K562 (cell line): ENCODE measurements around the gene CCSER1. TPM values are rescaled to one million over a fixed set of nuclear protein-coding genes. Genes with fewer than 3 reads are reported as not detected.

Experiments used
- ATAC-seq: fragments of 200-7000 bp; cut with Tn5 transposase; 3 replicates; pipeline ENCODE4 v1.9.1; 2020; ENCODE audit warnings: moderate library complexity
- BruUV-seq: library from RNA; stranded (reverse); fragments of 400-500 nt; replicated peaks from 2 replicates; lab custom pipeline; 2021; lab: Mats Ljungman, UMichigan
- CTCF ChIA-PET: fragments of 300-600 bp; formaldehyde crosslinking; extraction: SDS; loops from one replicate; lab custom pipeline; 2021; ENCODE audit warnings: low intra/inter-chr PET ratio; lab: Yijun Ruan, JAX
- POLR2A ChIA-PET: fragments of 300-600, 350-650 bp; sonication (Branson Sonifier 250); formaldehyde crosslinking; extraction: SDS; loops from one replicate; lab custom pipeline; 2021; ENCODE audit warnings: antibody characterized with exemption, inconsistent platforms; lab: Yijun Ruan, JAX
- DNase-seq, 4 experiments: peaks; one replicate each; pipeline versions ENCODE4 v3.0.0 to v3.0.0-alpha.2; 2011 to 2018; ENCODE audit warnings: low spot score in 3 of 4, mixed read lengths in 3 of 4; ENCODE audit errors: extremely low read depth in 1 of 4
- FAIRE-seq: peaks from 2 replicates; lab custom pipeline; 2011; peaks lifted over from hg19 to GRCh38; lab: Jason Lieb, UNC
- H2AFZ ChIP-seq: 2 replicates; pipeline ENCODE4 v1.6.0; 2011; ENCODE audit warnings: low read depth, low read length, control low read depth, inconsistent platforms
- H3K27ac ChIP-seq: fragments of 200-600 bp; 3 replicates; pipeline ENCODE4 v1.8.0; 2011; ENCODE audit warnings: low read depth, mild to moderate bottlenecking, control low read depth, inconsistent platforms, low read length, moderate library complexity, mixed read lengths; ENCODE audit errors: extremely low read depth
- H3K27me3 ChIP-seq, 2 experiments: fragments of 300-600 bp in 1 of 2; 2 replicates in 1 of 2; 3 replicates in 1 of 2; pipeline versions ENCODE4 v1.6.0 to v1.8.0; 2011; ENCODE audit warnings: inconsistent platforms in 2 of 2, low read length in 2 of 2, mild to moderate bottlenecking in 1 of 2, mixed read lengths in 1 of 2, moderate library complexity in 1 of 2; ENCODE audit not compliant: control insufficient read depth in 2 of 2, insufficient read depth in 2 of 2
- H3K36me3 ChIP-seq: fragments of 300-600 bp; 3 replicates; pipeline ENCODE4 v1.8.0; 2011; ENCODE audit warnings: mild to moderate bottlenecking, low read length, inconsistent platforms; ENCODE audit not compliant: control insufficient read depth, insufficient read depth
- H3K4me1 ChIP-seq, 2 experiments: fragments of 200-600 bp in 1 of 2; replicated peaks in 1 of 2; 2 replicates in 1 of 2; 3 replicates in 1 of 2; pipeline versions ENCODE4 v1.5.1 to v1.8.0; 2011; ENCODE audit warnings: inconsistent platforms in 2 of 2, low read length in 2 of 2, mild to moderate bottlenecking in 1 of 2, mixed read lengths in 1 of 2, moderate library complexity in 1 of 2; ENCODE audit not compliant: control insufficient read depth in 2 of 2, insufficient read depth in 2 of 2
- H3K4me2 ChIP-seq: 2 replicates; pipeline ENCODE4 v1.6.1; 2011; ENCODE audit warnings: low read length, control low read depth, inconsistent platforms, mixed read lengths; ENCODE audit not compliant: insufficient read depth
- H3K4me3 ChIP-seq: fragments of 200-600 bp; sonication (generic), shearing (Covaris generic); 2 replicates; pipeline ENCODE4 v1.5.1; 2016; ENCODE audit warnings: control low read depth, inconsistent platforms
- H3K79me2 ChIP-seq: fragments of 200-600 bp; 3 replicates; pipeline ENCODE4 v1.8.0; 2011; ENCODE audit warnings: low read length, inconsistent platforms; ENCODE audit not compliant: control insufficient read depth, insufficient read depth
- H3K9ac ChIP-seq, 2 experiments: 2 replicates each; pipeline versions ENCODE4 v1.6.0 to v1.6.1; 2011; ENCODE audit warnings: low read depth in 2 of 2, low read length in 2 of 2, control low read depth in 1 of 2, inconsistent platforms in 1 of 2, mild to moderate bottlenecking in 1 of 2, mixed read lengths in 1 of 2; ENCODE audit not compliant: insufficient read depth in 1 of 2
- H3K9me1 ChIP-seq: one replicate; pipeline ENCODE4 v1.6.0; 2011; ENCODE audit warnings: inconsistent platforms, mild to moderate bottlenecking, low read length, moderate library complexity; ENCODE audit not compliant: control insufficient read depth, insufficient read depth
- H3K9me3 ChIP-seq: replicated peaks from 2 replicates; pipeline ENCODE4 v1.5.1; 2011; ENCODE audit warnings: low read depth, low read length, inconsistent platforms; ENCODE audit not compliant: control insufficient read depth, insufficient read depth
- H4K20me1 ChIP-seq: replicated peaks from 2 replicates; pipeline ENCODE4 v1.6.1; 2011; ENCODE audit warnings: low read length, inconsistent platforms, mixed read lengths; ENCODE audit not compliant: control insufficient read depth, insufficient read depth
- FOXJ2 ChIP-seq: fragments of 200-800 bp; sonication (Bioruptor generic); IDR thresholded peaks from 2 replicates; pipeline ENCODE4 v1.6.1; 2016; ENCODE audit warnings: missing genetic modification characterization, missing compliant biosample characterization
- HLTF ChIP-seq: fragments of 450-650 bp; IDR thresholded peaks from 2 replicates; pipeline ENCODE4 v1.6.1; 2016
- IRF1 ChIP-seq: sonication (generic); formaldehyde crosslinking; IDR thresholded peaks from 2 replicates; pipeline ENCODE4 v1.8.0; 2022; ENCODE audit warnings: missing genetic modification reagents, mild to moderate bottlenecking, borderline replicate concordance
- JUNB ChIP-seq: fragments of 450-650 bp; formaldehyde crosslinking; conservative IDR thresholded peaks from 2 replicates; pipeline ENCODE4 v1.4.0; 2020; ENCODE audit warnings: mild to moderate bottlenecking
- MIER1 ChIP-seq: fragments of 450-650 bp; IDR thresholded peaks from 2 replicates; pipeline ENCODE4 v1.6.1; 2016; ENCODE audit warnings: antibody characterized with exemption, mild to moderate bottlenecking, low read depth
- NBN ChIP-seq: fragments of 450-650 bp; IDR thresholded peaks from 2 replicates; pipeline ENCODE4 v1.6.1; 2016; ENCODE audit warnings: low read depth, mild to moderate bottlenecking
- NR2C2 ChIP-seq, 2 experiments: fragments of 200-800 bp in 1 of 2; sonication (Bioruptor generic) in 1 of 2; sonication (generic) in 1 of 2; formaldehyde crosslinking in 1 of 2; IDR thresholded peaks; 2 replicates each; pipeline versions ENCODE4 v1.6.1 to v1.8.0; 2016 to 2022; ENCODE audit warnings: mild to moderate bottlenecking in 1 of 2, missing compliant biosample characterization in 1 of 2, missing genetic modification characterization in 1 of 2, missing genetic modification reagents in 1 of 2
- RFX1 ChIP-seq: fragments of 450-650 bp; IDR thresholded peaks from 2 replicates; pipeline ENCODE4 v1.6.1; 2016; ENCODE audit warnings: mild to moderate bottlenecking, moderate library complexity
- TBL1XR1 ChIP-seq, 2 experiments: IDR thresholded peaks; 2 replicates each; pipeline ENCODE4 v1.6.1; 2012; ENCODE audit warnings: improper control_type of control experiment in 2 of 2, low read length in 2 of 2, mild to moderate bottlenecking in 1 of 2
- YBX1 ChIP-seq: fragments of 450-650 bp; IDR thresholded peaks from 2 replicates; pipeline ENCODE4 v1.7.1; 2016; ENCODE audit warnings: mild to moderate bottlenecking
- ZBTB34 ChIP-seq: fragments of 250-450 bp; sonication (Bioruptor Pico); IDR thresholded peaks from 2 replicates; pipeline ENCODE4 v1.8.0; 2021; ENCODE audit warnings: mild to moderate bottlenecking, moderate library complexity
- ZBTB8A ChIP-seq: fragments of 450-650 bp; IDR thresholded peaks from 2 replicates; pipeline ENCODE4 v1.6.1; 2018; ENCODE audit warnings: mild to moderate bottlenecking, moderate library complexity; ENCODE audit not compliant: partially characterized antibody
- ZC3H8 ChIP-seq: fragments of 450-650 bp; IDR thresholded peaks from 2 replicates; pipeline ENCODE4 v1.6.1; 2017
- ZNF263 ChIP-seq: sonication (generic); formaldehyde crosslinking; IDR thresholded peaks from 2 replicates; pipeline ENCODE4 v1.8.0; 2022; ENCODE audit warnings: mild to moderate bottlenecking, missing genetic modification reagents, borderline replicate concordance
- ZNF41 ChIP-seq: fragments of 250-450 bp; sonication (Bioruptor Pico); conservative IDR thresholded peaks from 2 replicates; pipeline ENCODE4 v1.4.0; 2020; ENCODE audit warnings: mild to moderate bottlenecking
- ZNF511 ChIP-seq: sonication (generic); formaldehyde crosslinking; IDR thresholded peaks from 2 replicates; pipeline ENCODE4 v1.8.0; 2022; ENCODE audit warnings: mild to moderate bottlenecking, missing genetic modification reagents
- ZNF696 ChIP-seq: fragments of 250-450 bp; sonication (Bioruptor Pico); conservative IDR thresholded peaks from 2 replicates; pipeline ENCODE4 v1.4.0; 2020; ENCODE audit warnings: mild to moderate bottlenecking, moderate library complexity
- WGBS: fragments of 100-300 bp; shearing (Covaris generic); methylation state at CpG from one replicate; pipeline ENCODE4 v1.1.6; 2016; ENCODE audit warnings: low coverage, mixed read lengths; ENCODE audit not compliant: insufficient coverage; ENCODE audit errors: missing lambda C conversion rate; 5-methylcytosine and 5-hydroxymethylcytosine counted together
- in situ Hi-C: fragments of 300-500 bp; cut with MboI; formaldehyde crosslinking; loops from 4 replicates; pipeline ENCODE4 v1.15.0; 2018; ENCODE audit warnings: inconsistent platforms, mixed read lengths
- intact Hi-C: fragments of 100-400 bp; cut with micrococcal nuclease; formaldehyde crosslinking; loops from 2 replicates; pipeline ENCODE4 v1.14.2; 2022
- polyA plus RNA-seq, 8 experiments: library from polyadenylated mRNA; depleted of rRNA in 4 of 8; stranded (reverse) in 5 of 8; unstranded in 3 of 8; fragments of >200 nt; fragmentation: Nextera tagmentation in 2 of 8; fragmentation: Illumina TruSeq in 1 of 8; extraction: Ambion mirVana in 2 of 8; extraction: Trizol in 1 of 8; gene quantifications; 2 replicates each; pipeline versions ENCODE4 v1.2.1 to v1.2.3, GENCODE V29; 2011 to 2014; ENCODE audit warnings: inconsistent platforms in 1 of 8, missing spikeins in 1 of 8
- total RNA-seq, 7 experiments: library from RNA; depleted of rRNA in 6 of 7; stranded (reverse); fragments of >200 nt in 6 of 7; fragmentation: Illumina TruSeq in 2 of 7; extraction: Trizol in 2 of 7; gene quantifications; 2 replicates each; pipeline versions ENCODE4 v1.2.1 to v1.2.3, GENCODE V29; 2011 to 2021; ENCODE audit warnings: low replicate concordance in 1 of 7

Gene CCSER1
- total and polyA plus RNA-seq, 9 of the 15 experiments (the other 6 are each of a cell fraction or from before 2014, with no cell fraction given): not detected

GRCh38 chr4:91470671-91471070 is 1343.5 kb downstream of the CCSER1 start:
- Histone ChIP-seq H4K20me1 (no peaks in the 10 kb centered on the region), H3K4me1 (no peaks in the 10 kb centered on the region), H3K27ac (no peak overlapping the region), H3K4me3 (no peak overlapping the region), H3K9me3 (no peaks in the 10 kb centered on the region), H3K27me3 (no peaks in the 10 kb centered on the region), H3K36me3 (no peaks in the 10 kb centered on the region), H3K4me2 (no peak overlapping the region), H2AFZ (no peak overlapping the region), H3K9ac (no peak overlapping the region), H3K9me1 (no peaks in the 10 kb centered on the region), H3K79me2 (no peaks in the 10 kb centered on the region)
- ChIA-PET CTCF (no interaction called here), POLR2A (no interaction called here)
- no TSS peak for BruUV-seq
- no peak for TF ChIP-seq ZBTB8A
- no peak for TF ChIP-seq ZNF263 (CRISPR knock-in tag)
- TF ChIP-seq JUNB (CRISPR knock-in tag): no peak
- TF ChIP-seq NBN: no peak
- TF ChIP-seq YBX1: no peak
- TF ChIP-seq RFX1: no peak
- TF ChIP-seq ZBTB34 (CRISPR knock-in tag): no peak
- TF ChIP-seq NR2C2 (CRISPR knock-in tag; IDR thresholded peaks at IDR 0.05): no peak
- TF ChIP-seq NR2C2 (tag; IDR thresholded peaks at IDR 0.05): no peak
- no peak for TF ChIP-seq FOXJ2
- no peak for TF ChIP-seq MIER1
- TF ChIP-seq ZNF696 (CRISPR knock-in tag): no peak
- no peak for TF ChIP-seq ZC3H8
- TF ChIP-seq TBL1XR1 (IDR thresholded peaks at IDR 0.05; ENCODE audit: low read length in 2 of 2): no peak
- TF ChIP-seq IRF1: no peak
- no peak for TF ChIP-seq HLTF
- no peak for TF ChIP-seq ZNF41 (CRISPR knock-in tag)
- TF ChIP-seq ZNF511 (CRISPR knock-in tag): no peak
- WGBS: 0% methylated on average over 2 of the region's 2 CpGs
- intact Hi-C loops (no loop called here), in situ Hi-C loops (no loop called here)
- DNase-seq (no peak), ATAC-seq (no peak), FAIRE-seq (no peak)
